Measurements from ENCODE around the gene TPK1.
"Not testable (repeated sequence)": the region's sequence is repeated elsewhere in the genome, so short reads cannot be mapped to it uniquely, and the experiment has no call there.

Gene TPK1

DNA sequence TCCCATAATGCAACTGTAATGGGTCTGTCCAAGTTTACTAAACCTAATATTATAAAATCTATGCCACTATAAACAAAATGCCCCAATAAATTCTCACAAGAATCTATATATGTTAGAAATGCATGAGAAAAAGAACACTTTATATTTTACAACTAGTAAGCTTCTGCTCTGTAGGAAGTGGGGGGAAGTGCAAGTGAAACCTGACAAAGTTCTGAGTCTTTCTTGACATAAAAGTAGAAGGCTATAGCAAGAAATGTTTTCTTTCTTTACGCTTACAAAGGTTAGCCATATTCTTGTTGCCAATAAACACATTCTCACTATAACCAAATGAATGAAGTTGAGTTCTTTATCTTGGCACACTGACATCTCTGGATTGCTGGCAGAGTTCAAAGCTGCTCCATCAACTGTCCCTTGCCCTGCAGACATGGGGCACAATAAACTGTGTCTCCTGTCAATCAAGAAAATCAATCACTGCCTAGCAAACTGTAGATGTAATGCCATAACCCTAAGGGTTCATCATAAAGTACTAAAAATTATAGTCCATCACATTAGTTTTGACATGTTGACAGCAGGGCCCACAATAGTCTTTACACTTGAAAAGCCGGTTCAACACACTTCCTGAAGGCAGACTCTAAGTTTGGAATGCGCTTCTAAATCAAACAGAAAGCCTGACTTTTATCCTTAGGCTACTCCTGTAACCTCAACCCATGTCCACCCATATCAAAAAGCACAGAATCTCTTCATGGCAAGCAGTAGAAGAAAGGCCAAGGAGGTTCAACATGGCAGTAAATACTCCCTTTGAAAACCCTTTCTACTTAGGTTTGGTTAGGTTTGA is 58.6 kb downstream of the TPK1 start:
- no peak for DNase-seq (ENCODE audit: low spot score)

DNA sequence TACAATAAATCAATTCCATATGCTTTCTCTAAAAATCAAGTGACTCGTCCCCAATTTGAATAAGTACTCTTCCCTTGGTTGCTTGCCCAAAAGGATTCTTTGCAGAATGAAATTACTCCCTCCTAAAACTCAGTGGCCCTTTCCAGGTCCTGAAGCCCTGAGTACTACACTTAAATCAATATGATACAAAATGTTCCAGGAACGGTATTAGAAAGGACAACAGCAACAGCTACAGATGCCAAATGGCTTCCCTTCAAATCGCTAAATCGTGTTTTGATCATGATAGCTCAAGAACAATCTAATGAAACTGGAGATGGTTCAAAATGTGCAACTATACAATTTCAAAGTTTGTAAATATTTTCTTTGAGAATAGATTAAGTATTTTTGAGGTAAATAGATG is 59.4 kb downstream of the TPK1 start:
- no peak for DNase-seq (ENCODE audit: low spot score)

DNA sequence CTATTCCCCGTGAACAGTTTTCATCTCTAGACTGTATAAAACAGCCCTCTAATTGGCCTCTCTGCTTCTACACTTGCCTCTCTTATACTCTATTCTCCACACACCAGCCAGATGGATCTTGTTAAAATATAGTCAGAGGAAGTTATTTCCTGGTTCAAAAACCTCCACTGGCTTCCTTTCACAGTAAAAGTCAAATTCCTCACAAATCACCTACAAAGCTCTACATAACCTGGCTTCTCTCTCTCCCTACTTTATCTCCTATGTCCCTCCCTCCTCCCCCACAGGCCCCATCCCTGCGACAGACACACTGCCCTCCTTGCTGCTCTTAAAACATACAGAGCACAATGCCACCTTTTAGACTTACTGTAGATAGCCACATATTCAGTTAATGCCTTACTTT is 60.1 kb downstream of the TPK1 start:
- no peak for DNase-seq (ENCODE audit: low spot score)

GRCh38 chr7:144771927-144772326 is 63.9 kb downstream of the TPK1 start:
- no peak for DNase-seq (ENCODE audit: low spot score)

DNA sequence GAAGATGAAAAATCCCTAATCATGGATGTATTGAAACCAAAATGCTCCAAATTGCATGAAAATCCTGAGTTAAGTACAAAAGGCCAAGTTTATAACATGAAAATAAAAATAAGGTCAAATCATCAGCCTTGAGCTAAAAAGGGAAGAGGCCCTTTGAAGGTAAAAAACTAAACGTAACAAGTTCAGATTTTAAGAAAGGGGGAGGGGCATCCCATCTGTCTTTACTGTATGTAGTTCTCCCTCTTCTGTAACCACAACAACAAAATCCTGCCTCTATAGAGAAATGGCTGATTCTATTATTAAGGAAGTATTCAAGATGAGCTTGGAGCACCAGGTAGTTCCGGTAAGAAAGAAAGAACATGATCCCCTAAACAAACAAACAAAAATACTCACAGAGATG is 64.7 kb downstream of the TPK1 start:
- no peak for DNase-seq (ENCODE audit: low spot score)

DNA sequence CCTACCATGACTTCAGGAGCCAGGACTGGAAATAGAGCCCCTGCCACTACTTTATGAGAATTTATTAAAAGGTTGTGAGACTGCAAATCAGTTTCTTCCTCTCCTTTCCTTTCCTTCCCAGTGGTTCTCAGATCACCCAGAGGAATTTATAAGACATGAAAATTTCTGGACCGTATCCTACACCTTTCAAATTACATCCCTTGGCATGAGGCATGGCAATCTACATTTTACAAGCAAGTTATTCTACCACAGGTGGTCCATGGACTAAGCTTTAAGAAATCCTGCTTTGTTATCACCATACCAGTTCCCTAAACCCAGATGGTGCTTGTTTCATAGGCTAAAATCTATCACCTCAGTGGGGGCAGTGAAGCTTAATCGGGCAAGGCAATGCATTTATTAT is 66.5 kb downstream of the TPK1 start:
- no peak for DNase-seq (ENCODE audit: low spot score)

- DNase-seq (ENCODE audit: low spot score), result no peak
Measured at GRCh38 chr7:144768633-144769032, 67.2 kb downstream of the TPK1 start.

- DNase-seq (ENCODE audit: low spot score), result no peak
Measured at GRCh38 chr7:144763291-144763690, 72.6 kb downstream of the TPK1 start.

GRCh38 chr7:144762853-144763252 is 73.0 kb downstream of the TPK1 start:
- DNase-seq (ENCODE audit: low spot score), result no peak

- DNase-seq (ENCODE audit: low spot score), result no peak
Measured at GRCh38 chr7:144761493-144761892, 74.4 kb downstream of the TPK1 start.

DNA sequence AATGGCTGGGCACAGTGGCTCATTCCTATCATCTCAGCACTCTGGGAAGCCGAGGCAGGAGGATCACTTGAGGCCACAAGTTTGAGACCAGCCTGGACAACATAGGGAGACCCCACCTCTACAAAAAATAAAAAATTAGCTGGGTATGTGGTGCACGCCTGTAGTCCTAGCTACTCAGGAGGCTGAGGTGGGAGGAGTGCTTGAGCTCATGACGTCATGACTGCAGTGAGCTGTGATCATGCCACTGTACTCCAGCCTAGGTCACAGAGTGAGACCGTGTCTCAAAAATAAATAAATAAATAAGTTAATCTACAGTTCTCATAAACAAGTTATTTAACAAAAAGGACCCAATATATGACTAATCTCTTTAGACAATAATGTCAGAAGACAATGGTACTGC is 76.2 kb downstream of the TPK1 start:
- DNase-seq (ENCODE audit: low spot score), result no peak

- no peak for DNase-seq (ENCODE audit: low spot score)
Measured at GRCh38 chr7:144747936-144748335, 87.9 kb downstream of the TPK1 start.

DNA sequence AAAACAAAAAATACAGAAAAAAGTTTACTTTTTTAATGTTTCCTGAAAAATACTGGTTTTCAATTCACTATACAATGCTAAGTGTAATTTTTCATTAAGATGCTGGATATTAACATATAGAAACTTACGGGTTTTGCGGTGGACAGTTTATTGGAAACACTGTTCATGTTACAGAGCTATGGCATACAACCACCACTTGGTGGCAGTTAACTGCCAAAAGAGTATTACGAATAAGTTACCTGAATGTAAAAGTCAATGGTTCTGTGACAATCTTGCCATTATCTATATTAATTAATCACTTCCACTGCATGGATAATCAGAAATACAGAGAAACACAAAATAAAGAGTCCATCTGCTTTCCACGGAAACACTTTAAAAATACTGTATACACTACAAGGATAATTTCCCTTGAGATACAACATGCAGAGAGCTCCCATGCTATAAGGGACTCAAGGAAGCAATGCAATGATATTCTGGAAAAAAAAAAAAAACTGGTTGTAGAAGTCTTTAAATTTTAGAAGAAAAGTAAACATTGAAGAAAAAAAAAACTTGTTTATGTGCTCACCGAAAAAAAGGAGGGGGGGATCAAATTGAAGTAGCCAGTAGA is 97.0 kb downstream of the TPK1 start:
- no peak for DNase-seq (ENCODE audit: low spot score)

GRCh38 chr7:144738146-144738545 is 97.7 kb downstream of the TPK1 start:
- no peak for DNase-seq (ENCODE audit: low spot score)

- DNase-seq (ENCODE audit: low spot score), result no peak
Measured at GRCh38 chr7:144736880-144737493, 98.9 kb downstream of the TPK1 start.

DNA sequence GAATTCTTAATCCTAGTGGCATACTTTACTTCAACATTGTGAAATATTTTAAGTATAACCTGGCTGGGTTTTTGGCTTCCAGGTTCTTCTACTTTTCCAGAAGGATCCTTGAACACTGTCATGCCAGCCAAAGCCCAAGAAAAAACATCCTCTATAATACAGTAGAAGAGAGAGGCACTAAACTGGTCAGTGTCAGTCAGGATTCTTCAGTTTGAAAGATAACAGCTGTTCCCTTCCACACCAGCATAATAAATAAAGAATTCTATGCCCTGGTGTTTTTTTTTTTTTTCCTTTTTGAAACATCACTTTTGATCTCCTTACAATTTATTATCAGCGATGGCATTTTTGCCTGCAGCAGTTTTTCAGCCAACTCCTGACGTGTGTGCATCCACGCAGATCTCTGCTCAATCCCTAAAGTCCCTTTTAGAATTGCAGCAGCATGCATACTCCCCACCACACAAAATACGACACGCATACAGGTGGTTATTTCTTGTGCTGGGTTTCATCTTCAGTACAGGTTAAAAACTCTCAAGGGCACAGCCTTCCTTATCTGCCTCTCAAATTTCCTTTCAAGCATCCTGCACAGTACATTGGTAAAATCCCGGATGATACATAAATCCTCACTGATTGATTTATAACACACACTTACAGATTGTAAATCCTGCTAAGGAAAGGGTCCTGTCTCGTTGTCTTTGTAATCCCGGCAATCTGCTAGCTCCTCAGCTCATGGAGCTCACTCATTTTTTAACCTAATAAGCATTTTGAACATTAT is 100.2 kb downstream of the TPK1 start:
- DNase-seq (ENCODE audit: low spot score), result no peak

GRCh38 chr7:144731661-144732351 is 104.0 kb downstream of the TPK1 start:
- DNase-seq (ENCODE audit: low spot score), result no peak

DNA sequence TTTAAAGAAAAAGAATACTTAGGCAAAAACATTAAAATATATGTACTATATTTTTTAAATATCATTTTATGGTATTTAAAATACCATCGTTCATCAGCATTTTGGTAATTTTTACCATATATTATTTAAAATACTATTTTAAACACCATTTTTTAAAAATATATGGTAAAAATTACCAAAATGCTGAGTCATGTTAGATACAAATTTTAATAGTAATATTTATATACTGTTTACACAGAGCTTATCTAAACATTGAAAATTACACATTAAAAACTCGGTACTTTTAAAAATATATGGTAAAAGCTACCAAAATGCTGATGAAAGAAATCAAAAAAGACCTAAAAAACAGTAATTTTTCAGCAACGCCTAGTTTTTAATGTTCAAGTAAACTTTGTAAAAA is 105.6 kb downstream of the TPK1 start:
- DNase-seq (ENCODE audit: low spot score), result no peak

GRCh38 chr7:144729226-144729625 is 106.6 kb downstream of the TPK1 start:
- no peak for DNase-seq (ENCODE audit: low spot score)

DNA sequence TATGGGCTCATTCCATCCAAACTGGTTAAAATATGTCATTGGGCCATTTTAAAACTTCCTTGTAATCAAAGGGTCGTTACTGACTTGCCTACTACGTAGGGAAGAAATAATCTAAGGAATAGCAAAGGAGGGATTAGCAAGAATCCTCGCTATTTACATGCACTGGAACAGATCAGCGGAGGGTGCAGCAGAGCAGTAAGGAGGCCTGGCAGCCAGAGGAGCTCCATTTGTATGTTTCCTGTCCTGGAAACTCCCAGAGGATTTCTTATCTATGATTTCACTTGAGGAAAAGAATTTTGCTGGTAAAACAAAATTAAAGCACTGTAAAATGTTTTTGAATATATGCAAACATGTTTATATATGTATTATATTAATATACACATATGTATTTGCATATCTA is 107.3 kb downstream of the TPK1 start:
- DNase-seq (ENCODE audit: low spot score), result no peak

GRCh38 chr7:144726840-144727239 is 109.0 kb downstream of the TPK1 start:
- DNase-seq (ENCODE audit: low spot score), result not testable (repeated sequence)

DNA sequence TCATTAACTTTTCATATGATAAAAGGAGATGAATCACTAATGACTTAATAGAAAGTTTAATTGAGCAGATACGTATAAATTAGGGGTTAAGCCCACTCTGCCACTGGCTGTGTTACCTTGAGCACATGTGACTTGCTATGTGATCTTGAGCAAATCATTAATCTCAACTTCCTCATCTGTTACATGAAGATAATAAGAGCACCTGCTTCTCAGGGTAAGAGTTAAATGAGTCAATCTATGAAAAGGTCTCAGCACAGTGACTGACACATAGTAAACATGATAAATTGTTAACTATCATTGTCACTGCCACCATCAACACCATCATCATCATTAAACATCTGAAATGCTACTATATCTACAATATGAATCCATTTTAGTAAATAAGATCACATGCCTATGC is 110.8 kb downstream of the TPK1 start:
- DNase-seq (ENCODE audit: low spot score), result no peak

Measured in ecto neural progenitor cell (in vitro differentiated cells).